ENCODE results near the gene ARL4D. TPM values are rescaled to one million over a fixed set of nuclear protein-coding genes. Genes with fewer than 3 reads are reported as not detected.

ARL4D gene
- total and polyA plus RNA-seq, 2 of the 8 experiments (the other 6 are each of a cell fraction or from before 2014, with no cell fraction given): 8.4 to 9.2 TPM

DNA sequence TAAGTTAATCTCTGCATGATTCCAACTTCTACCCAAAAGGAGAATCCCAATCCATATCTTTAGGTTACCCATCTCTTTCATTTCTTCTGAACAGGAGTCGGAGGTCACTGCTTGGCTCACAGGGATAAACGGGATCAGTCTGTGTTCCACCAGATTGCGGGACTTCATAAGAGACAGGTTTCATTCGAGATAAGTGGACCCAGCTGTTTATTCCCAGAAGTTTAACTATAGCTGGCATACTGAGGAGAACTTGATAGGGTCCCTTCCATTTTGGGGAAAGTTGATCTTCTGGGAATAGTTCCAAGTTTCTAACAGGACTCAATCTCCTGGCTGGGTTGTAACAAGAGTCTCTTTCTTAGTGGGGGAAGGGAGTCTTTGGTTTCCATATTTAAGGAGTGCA, 45.4 kb upstream of the ARL4D start:
- Histone ChIP-seq H3K4me3 (ENCODE audit: extremely low read depth in 1 of 4, insufficient read depth in 2 of 4, low read depth in 3 of 4, low read length in 4 of 4) (no peak overlapping the region), H2BK20ac (ENCODE audit: low read length) (no peak overlapping the region), H3K23me2 (ENCODE audit: low read depth, low read length) (no peaks in the 10 kb centered on the region), H3K9me3 (ENCODE audit: insufficient read depth in 2 of 2, low read depth in 1 of 2, low read length in 1 of 2) (peaks cover 14 to 16% of the 10 kb centered on the region in 2 experiments), H2BK120ac (replicated peaks; ENCODE audit: low read depth, low read length) (no peak overlapping the region), H3K14ac (ENCODE audit: insufficient read length) (no peak overlapping the region), H3K23ac (ENCODE audit: insufficient read length) (no peak overlapping the region), H3K4me2 (ENCODE audit: insufficient read depth in 1 of 2, low read depth in 2 of 2, low read length in 2 of 2) (no peak overlapping the region), H2BK12ac (ENCODE audit: low read depth, low read length) (no peak overlapping the region), H3K27me3 (replicated peaks in 1 of 4; ENCODE audit: control insufficient read depth in 3 of 4, extremely low read depth in 1 of 4, insufficient read depth in 3 of 4, low read length in 3 of 4) (peaks cover 0 to 8% (median 5%) of the 10 kb centered on the region in 4 experiments; a peak in 5 of 7 replicates), H4K20me1 (replicated peaks in 1 of 2; ENCODE audit: control insufficient read depth in 1 of 2, insufficient read depth in 2 of 2, low read length in 2 of 2) (no peaks in the 10 kb centered on the region), H3K18ac (ENCODE audit: extremely low read depth, low read length) (no peak overlapping the region), H2AK5ac (ENCODE audit: low read depth, low read length) (no peak overlapping the region), H4K5ac (ENCODE audit: insufficient read length, low read depth, low read length) (no peak overlapping the region), H2BK15ac (ENCODE audit: low read length) (no peak overlapping the region), H3K56ac (replicated peaks; ENCODE audit: insufficient read length, low read depth, low read length) (no peak overlapping the region), H2BK5ac (ENCODE audit: low read depth, low read length) (no peak overlapping the region), H3K4ac (replicated peaks; ENCODE audit: insufficient read length, low read depth, low read length) (no peak overlapping the region), H4K8ac (ENCODE audit: extremely low read depth, insufficient read depth, low read length) (no peak overlapping the region), H2AFZ (ENCODE audit: low read length) (no peak overlapping the region), H3K4me1 (replicated peaks in 1 of 4; ENCODE audit: control insufficient read depth in 3 of 4, insufficient read depth in 4 of 4, low read length in 3 of 4) (peaks cover 0 to 5% (median 3%) of the 10 kb centered on the region in 4 experiments; a peak in 2 of 7 replicates), H3K79me1 (ENCODE audit: low read depth, low read length) (no peaks in the 10 kb centered on the region), H4K91ac (replicated peaks; ENCODE audit: insufficient read length, low read length) (no peak overlapping the region), H3K9ac (replicated peaks in 1 of 4; ENCODE audit: extremely low read depth in 1 of 4, low read depth in 3 of 4, low read length in 3 of 4) (no peak overlapping the region), H3K36me3 (ENCODE audit: control insufficient read depth in 2 of 4, insufficient read depth in 4 of 4, low read length in 3 of 4) (0 out of 8 replicates have a peak, but pooled peaks cover 0 to 6% (median 0%) of the 10 kb centered on the region in 4 experiments), H3K79me2 (ENCODE audit: control insufficient read depth in 1 of 2, insufficient read depth in 2 of 2, low read length in 2 of 2) (no peaks in the 10 kb centered on the region), H3K27ac (ENCODE audit: low read depth, low read length) (no peak overlapping the region)
- no peak for DNase-seq (ENCODE audit: low read depth in 1 of 2, low spot score in 2 of 2)
- POLR2A ChIA-PET (ENCODE audit: partially characterized antibody): interaction anchor here (1.5 to 7.1 kb wide), 2 partner anchors 14 to 29 kb away, joined by 3 to 34 read pairs; no protein-coding TSS in a partner anchor
- CTCF ChIA-PET (ENCODE audit: partially characterized antibody): interaction anchor here (1.9 to 2.8 kb wide), 3 partner anchors 14 to 40 kb away, joined by 6 to 19 read pairs (median 14); no protein-coding TSS in a partner anchor
- 92% methylated on average over 4 of the region's 4 CpGs; no CpG with 5 or more reads in 1 of the 2 experiments for WGBS, 2 experiments (ENCODE audit: extremely low coverage in 1 of 2, insufficient coverage in 1 of 2, insufficient read length in 1 of 2, insufficient replicate concordance in 2 of 2, low coverage in 1 of 2, low lambda C conversion rate in 2 of 2, missing lambda C conversion rate in 1 of 2)
- FAIRE-seq: no peak
- TF ChIP-seq, protein P1, sequence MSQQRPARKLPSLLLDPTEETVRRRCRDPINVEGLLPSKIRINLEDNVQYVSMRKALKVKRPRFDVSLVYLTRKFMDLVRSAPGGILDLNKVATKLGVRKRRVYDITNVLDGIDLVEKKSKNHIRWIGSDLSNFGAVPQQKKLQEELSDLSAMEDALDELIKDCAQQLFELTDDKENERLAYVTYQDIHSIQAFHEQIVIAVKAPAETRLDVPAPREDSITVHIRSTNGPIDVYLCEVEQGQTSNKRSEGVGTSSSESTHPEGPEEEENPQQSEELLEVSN (IDR thresholded peaks at IDR 0.05): no peak
- TF ChIP-seq RNF2 (IDR thresholded peaks at IDR 0.05; ENCODE audit: borderline replicate concordance, low read depth, low read length, missing control alignments, poor library complexity, severe bottlenecking): no peak
- TF ChIP-seq FOSL1 (IDR thresholded peaks at IDR 0.05; ENCODE audit: insufficient read depth, low read depth, low read length): no peak
- no peak for TF ChIP-seq TAF1 (IDR thresholded peaks at IDR 0.05; ENCODE audit: low read depth, low read length)
- no peak for TF ChIP-seq HDAC2 (IDR thresholded peaks at IDR 0.05; ENCODE audit: borderline replicate concordance in 1 of 2, low read depth in 2 of 2, low read length in 2 of 2)
- TF ChIP-seq SRF (IDR thresholded peaks at IDR 0.05; ENCODE audit: low read depth, low read length): no peak
- no peak for TF ChIP-seq JUND (IDR thresholded peaks at IDR 0.05; ENCODE audit: low read length)
- TF ChIP-seq, protein P2, sequence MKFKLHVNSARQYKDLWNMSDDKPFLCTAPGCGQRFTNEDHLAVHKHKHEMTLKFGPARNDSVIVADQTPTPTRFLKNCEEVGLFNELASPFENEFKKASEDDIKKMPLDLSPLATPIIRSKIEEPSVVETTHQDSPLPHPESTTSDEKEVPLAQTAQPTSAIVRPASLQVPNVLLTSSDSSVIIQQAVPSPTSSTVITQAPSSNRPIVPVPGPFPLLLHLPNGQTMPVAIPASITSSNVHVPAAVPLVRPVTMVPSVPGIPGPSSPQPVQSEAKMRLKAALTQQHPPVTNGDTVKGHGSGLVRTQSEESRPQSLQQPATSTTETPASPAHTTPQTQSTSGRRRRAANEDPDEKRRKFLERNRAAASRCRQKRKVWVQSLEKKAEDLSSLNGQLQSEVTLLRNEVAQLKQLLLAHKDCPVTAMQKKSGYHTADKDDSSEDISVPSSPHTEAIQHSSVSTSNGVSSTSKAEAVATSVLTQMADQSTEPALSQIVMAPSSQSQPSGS (IDR thresholded peaks at IDR 0.05; ENCODE audit: low read length): no peak
- no peak for TF ChIP-seq CBX5 (IDR thresholded peaks at IDR 0.05; ENCODE audit: low read depth, low read length)
- TF ChIP-seq KDM5A (IDR thresholded peaks at IDR 0.05; ENCODE audit: low read length): no peak
